GM12864 (cell line): Measurements from ENCODE around the gene TTC1.

Source experiments
- DNase-seq: peaks from one replicate; pipeline ENCODE4 v3.0.0-alpha.2; 2011; ENCODE audit warnings: low read depth
- H3K4me3 ChIP-seq: 2 replicates; pipeline ENCODE4 v1.5.1; 2011; ENCODE audit warnings: mild to moderate bottlenecking, low read depth, low read length, control low read depth
- CTCF ChIP-seq: IDR thresholded peaks from 2 replicates; pipeline ENCODE4 v1.5.1; 2011; ENCODE audit warnings: low read depth, mild to moderate bottlenecking, moderate library complexity, low read length, control low read depth, inconsistent platforms; ENCODE audit errors: missing control alignments

Gene TTC1

DNA sequence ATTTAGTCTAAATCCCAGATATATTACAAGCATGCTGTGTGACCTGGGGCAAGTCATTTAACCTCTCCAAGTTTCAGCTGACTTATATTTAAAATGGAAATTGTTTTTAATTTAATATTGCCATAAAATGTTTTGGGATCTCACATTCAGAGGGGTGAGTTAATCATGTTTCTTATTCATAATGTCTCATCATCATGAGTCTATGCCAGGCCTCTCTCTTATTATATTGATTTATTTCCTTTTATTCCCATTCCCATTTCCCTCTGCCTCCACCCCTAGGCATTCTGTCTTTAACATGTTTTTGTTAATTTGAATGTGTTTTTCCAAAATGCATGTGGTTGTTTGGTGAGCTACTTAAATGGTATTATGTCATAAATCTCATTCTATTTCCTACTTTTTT is 39.0 kb upstream of the TTC1 start:
- no peak for TF ChIP-seq CTCF
- no peak for DNase-seq
- H3K4me3 ChIP-seq = no peak overlapping the region

DNA sequence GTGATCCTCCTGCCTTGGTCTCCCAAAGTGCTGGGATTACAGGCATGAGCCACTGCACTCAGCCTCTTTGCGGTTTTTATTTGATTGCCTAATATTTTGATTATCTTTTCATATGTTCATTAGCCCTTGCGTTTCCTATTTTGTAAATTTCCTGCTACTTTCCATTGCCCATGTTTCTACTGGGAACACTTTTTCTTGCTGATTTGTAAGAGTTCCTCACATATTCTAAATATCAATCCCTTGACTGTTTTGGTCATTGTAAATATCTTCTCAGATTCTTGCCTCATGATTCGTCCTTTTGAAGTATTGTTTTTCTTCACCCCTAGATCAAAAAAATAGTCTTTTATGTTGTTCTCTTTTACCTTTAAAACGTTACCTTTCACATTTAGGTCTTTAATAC is 37.9 kb upstream of the TTC1 start:
- H3K4me3 ChIP-seq = no peak overlapping the region
- no peak for TF ChIP-seq CTCF
- DNase-seq = no peak

- no peak overlapping the region for H3K4me3 ChIP-seq
- DNase-seq = no peak
Observed at GRCh38 chr5:159971514-159971913, 37.4 kb upstream of the TTC1 start.

GRCh38 chr5:159971931-159972461 is 36.9 kb upstream of the TTC1 start:
- no peak for TF ChIP-seq CTCF
- H3K4me3 ChIP-seq = no peak overlapping the region
- DNase-seq = no peak

More at GRCh38 chr5:159971514-159971913, 37.4 kb upstream of the TTC1 start:
- no peak for TF ChIP-seq CTCF

DNA sequence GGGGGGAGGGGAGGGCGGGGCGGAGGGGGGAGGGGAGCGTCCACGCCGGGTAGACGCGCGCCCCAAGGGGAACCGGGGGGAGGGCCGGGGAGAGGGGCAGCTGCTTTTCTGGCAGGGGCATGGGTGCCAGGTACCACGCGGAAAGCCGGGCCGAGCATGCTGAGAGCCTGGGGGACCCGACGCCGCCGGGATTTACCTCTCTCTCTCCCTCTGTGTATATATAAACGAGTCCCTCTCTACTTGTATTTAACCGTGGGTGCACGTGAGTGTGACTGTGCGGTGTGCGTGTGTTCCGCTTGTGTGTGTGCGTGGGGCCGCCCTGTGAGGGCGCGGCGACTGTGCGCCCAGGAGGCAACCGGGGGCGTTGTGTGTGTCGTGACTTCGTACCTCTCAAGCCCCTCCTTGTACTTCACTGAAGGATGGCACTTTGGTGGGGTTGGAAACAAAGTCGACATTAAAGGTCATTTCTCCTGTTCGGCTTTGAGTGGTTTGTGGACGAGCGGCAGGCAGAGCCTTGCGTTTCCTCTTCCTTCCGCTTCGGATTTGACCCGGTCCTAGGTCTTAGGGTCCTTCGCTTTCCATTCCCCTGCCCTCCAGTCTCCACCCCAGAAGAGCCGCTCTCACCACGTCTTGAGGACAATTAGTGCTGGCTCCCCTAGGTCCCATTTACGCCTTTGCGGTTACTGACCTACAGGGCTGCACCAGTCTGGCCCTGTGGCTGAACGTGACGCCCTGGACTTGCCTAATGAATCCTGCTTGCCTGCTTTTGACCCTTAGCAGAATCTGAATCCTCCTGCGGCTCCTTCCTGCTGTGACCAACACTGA is 36.2 kb upstream of the TTC1 start:
- DNase-seq = no peak
- H3K4me3 ChIP-seq = no peak overlapping the region
- no peak for TF ChIP-seq CTCF

DNA sequence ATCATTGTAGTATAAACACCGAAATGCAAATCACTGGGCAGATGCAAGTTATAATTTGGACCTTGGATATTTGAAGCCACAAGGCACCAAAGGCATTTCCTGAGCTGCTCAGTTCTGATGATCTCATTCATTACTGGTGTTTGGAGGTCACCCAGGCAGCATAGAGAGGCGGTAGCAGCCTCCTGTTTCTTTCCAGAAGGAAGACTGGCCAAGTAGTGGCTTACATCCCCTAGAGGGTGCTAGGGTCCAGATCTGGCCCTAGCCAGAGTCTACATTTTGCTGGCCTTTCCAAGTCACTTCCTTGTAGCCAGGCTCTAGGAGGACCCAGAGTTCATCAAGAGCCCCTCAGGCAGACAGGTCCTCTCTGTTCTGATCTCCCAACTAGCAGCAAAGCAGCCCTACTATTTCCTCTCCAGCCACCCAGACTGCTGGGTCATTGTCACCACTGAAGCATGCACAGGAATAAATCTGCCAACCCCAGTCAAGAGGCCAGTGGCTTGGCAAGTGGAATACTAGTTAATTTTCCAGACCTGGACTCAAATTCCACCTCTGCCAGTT is 33.4 kb upstream of the TTC1 start:
- TF ChIP-seq CTCF = no peak
- DNase-seq = no peak
- H3K4me3 ChIP-seq = no peak overlapping the region
